PFSK-1 (cell line): Measurements from ENCODE around the gene CELA2A.

Source experiments
- POLR2AphosphoS5 ChIP-seq: IDR thresholded peaks from 2 replicates; pipeline ENCODE4 v1.6.1; 2012; ENCODE audit warnings: low read depth, mild to moderate bottlenecking, control low read depth, low read length, moderate library complexity
- SIN3A ChIP-seq: IDR thresholded peaks from 2 replicates; pipeline ENCODE4 v1.6.1; 2012; ENCODE audit warnings: mild to moderate bottlenecking, low read length, moderate library complexity, borderline replicate concordance; ENCODE audit not compliant: insufficient read depth

DNA sequence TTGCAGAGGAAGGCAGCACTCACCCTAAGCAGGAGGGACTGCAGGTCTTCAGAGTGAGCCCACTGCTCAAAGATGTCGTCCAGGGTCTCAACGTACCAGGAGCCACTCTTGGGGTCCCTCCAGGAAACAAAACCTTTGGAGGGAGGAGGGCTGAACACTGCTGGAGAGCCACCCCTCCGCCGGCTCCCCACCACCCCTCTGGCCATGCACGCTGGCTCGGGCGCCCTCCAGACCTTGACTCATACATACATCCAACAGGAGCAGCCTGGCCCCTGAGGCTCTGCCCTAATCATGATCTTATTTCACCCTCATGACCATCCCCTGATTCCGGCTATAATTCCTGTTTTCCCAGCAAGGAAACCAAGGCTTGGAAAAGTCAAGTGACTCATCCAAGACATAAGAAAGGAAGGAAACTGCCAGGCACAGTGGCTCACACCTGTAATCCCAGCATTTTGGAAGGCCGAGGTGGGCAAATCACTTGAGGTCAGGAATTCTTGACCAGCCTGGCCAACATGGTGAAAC lies 37.4 kb downstream of the CELA2A start:
- TF ChIP-seq POLR2AphosphoS5 (no peak), SIN3A (no peak)
